BLaER1 treated with 17β-estradiol and CSF1 and Interleukin-3, amounts not matched to agents 10 nM and 100 nM (cell line): ENCODE results near the gene TOX2.

Experiments
- H3K27ac ChIP-seq, 11 experiments: shearing (Covaris generic); formaldehyde crosslinking; 2 replicates each; pipeline ENCODE4 v1.8.1; 2022
- H3K27me3 ChIP-seq, 11 experiments: shearing (Covaris generic); formaldehyde crosslinking; 2 replicates each; pipeline ENCODE4 v1.8.1; 2022
- H3K36me3 ChIP-seq, 11 experiments: shearing (Covaris generic); formaldehyde crosslinking; 2 replicates each; pipeline ENCODE4 v1.8.1; 2022
- H3K4me1 ChIP-seq, 10 experiments: shearing (Covaris generic); formaldehyde crosslinking; 2 replicates each; pipeline ENCODE4 v1.8.1; 2022
- H3K4me2 ChIP-seq, 11 experiments: shearing (Covaris generic); formaldehyde crosslinking; 2 replicates each; pipeline ENCODE4 v1.8.1; 2022
- H3K4me3 ChIP-seq, 10 experiments: shearing (Covaris generic); formaldehyde crosslinking; 2 replicates each; pipeline ENCODE4 v1.8.1; 2022
- H3K9ac ChIP-seq, 11 experiments: shearing (Covaris generic); formaldehyde crosslinking; 2 replicates each; pipeline ENCODE4 v1.8.1; 2022
- H3K9me3 ChIP-seq, 11 experiments: shearing (Covaris generic); formaldehyde crosslinking; replicated peaks in 1 of 11; 2 replicates each; pipeline ENCODE4 v1.8.1; 2022
- H4K20me1 ChIP-seq, 11 experiments: shearing (Covaris generic); formaldehyde crosslinking; 2 replicates each; pipeline ENCODE4 v1.8.1; 2022
- Cebpa-rat ChIP-seq, 11 experiments: shearing (Covaris generic); IDR thresholded peaks; 2 replicates each; pipeline ENCODE4 v1.8.1; 2022

TOX2 gene

DNA sequence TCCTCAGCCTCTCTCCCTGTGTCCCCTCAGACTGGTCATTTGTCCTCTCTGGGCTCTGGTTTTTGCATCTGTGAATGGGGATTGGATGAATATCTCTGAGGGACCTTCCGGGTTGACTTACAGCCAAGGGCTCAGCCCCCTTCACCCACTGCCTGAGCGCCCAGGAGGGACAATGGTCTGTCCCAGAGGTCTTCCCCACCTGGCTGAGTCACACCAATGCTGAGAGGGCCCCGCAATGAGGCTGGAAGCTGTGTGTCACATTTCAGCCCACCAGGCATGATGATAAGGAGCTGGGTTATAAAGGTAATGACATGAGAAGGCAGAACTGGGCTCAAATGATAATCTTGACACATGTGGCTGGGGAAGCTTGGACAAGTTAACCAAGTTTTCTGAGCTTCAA, 70.5 kb downstream of the TOX2 start:
- Histone ChIP-seq H3K4me3 (no peak overlapping the region), H3K36me3 (no peaks in the 10 kb centered on the region), H3K9me3 (peaks cover 0 to 10% (median 6%) of the 10 kb centered on the region in 11 experiments; a peak in 13 of 22 replicates), H3K9ac (no peak overlapping the region), H3K4me1 (peaks cover 0 to 24% (median 13%) of the 10 kb centered on the region in 10 experiments; a peak in 12 of 20 replicates), H4K20me1 (no peaks in the 10 kb centered on the region), H3K27me3 (no peaks in the 10 kb centered on the region), H3K4me2 (no peak overlapping the region), H3K27ac (no peak overlapping the region)
- no peak for TF ChIP-seq Cebpa-rat (IDR thresholded peaks at IDR 0.05)

DNA sequence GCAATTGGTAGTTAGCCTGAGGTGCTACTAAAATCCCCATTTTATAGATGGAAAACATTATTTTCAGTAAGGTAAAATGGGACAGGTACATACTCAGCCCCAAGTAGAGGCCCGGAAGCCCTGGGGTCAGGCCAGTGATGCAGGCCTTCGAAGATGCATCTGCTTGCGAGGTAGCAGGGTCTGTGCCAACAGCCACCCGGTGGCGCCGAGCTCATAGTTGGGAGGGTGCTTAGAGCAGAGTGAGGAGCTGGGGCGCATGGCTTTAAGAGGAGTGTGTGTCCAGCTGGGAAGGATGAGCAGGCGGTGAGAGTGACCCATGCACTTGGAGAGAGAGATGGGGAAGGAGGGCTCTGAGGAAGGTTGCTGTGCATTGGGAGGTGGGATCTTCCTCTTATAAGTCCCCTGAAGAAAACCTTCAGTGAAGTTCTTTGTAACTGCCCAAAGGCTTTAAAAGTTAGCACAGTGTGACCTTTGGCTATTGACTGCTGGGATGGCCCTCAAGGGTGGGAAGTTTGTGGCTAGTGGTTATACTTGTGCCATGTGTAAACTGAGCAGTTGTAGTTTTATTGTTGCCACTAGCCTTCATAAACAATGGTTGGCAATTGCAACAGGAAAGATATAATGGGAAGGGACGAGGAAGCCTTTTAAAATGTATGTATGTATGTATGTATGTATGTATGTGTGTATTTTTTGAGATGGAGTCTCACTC, 71.1 kb downstream of the TOX2 start:
- Histone ChIP-seq H3K4me3 (no peak overlapping the region), H3K27me3 (no peaks in the 10 kb centered on the region), H3K27ac (no peak overlapping the region), H3K36me3 (no peaks in the 10 kb centered on the region), H4K20me1 (no peaks in the 10 kb centered on the region), H3K4me2 (no peak overlapping the region), H3K9ac (no peak overlapping the region), H3K4me1 (peaks cover 0 to 24% (median 12%) of the 10 kb centered on the region in 10 experiments; a peak in 12 of 20 replicates), H3K9me3 (peaks cover 0 to 10% (median 6%) of the 10 kb centered on the region in 11 experiments; a peak in 13 of 22 replicates)
- no peak for TF ChIP-seq Cebpa-rat (IDR thresholded peaks at IDR 0.05)

DNA sequence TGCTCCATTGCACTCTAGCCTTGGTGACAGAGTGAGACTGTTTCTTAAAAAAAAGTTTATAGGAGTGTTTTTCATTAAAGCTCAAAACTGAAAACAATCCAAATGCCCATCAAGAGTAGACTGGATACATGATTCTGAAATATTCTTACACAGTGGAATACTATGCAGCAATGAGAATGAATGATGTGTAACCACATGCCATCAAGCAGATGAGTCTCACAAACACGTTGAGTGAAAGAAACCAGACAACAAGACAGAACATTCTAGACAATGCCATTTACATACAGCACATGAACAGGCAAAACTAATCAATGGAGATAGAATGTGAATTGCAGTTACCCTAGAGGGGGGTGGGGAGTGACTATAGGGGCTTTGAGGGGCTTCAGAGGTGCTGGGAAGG, 72.4 kb downstream of the TOX2 start:
- Histone ChIP-seq H3K27me3 (no peaks in the 10 kb centered on the region), H3K4me3 (no peak overlapping the region), H4K20me1 (no peaks in the 10 kb centered on the region), H3K27ac (no peak overlapping the region), H3K36me3 (no peaks in the 10 kb centered on the region), H3K9me3 (peaks cover 0 to 10% (median 6%) of the 10 kb centered on the region in 11 experiments; a peak in 13 of 22 replicates), H3K4me1 (peaks cover 0 to 15% (median 1%) of the 10 kb centered on the region in 10 experiments; a peak in 10 of 20 replicates), H3K9ac (no peak overlapping the region), H3K4me2 (no peak overlapping the region)
- no peak for TF ChIP-seq Cebpa-rat (IDR thresholded peaks at IDR 0.05)

DNA sequence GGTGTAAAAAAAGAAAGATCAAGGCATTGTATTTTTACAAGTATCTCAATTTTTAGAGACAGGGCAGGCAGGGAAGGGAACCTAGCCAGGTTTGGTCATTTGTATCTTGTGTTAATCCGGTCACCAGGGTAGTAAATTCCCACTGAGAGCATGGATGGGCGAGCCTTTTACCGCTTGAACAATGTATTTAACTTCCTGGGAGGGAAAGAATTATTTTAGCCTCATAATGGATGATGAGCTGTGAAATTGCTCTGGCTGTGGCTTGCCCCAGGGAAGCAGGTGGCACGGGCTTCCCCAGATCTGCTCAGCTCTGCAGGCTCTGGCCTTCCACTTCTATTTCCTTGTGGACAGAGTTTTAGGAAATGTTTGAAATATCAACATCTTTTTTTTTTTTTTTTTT, 72.9 kb downstream of the TOX2 start:
- no peak overlapping the region for H3K9ac ChIP-seq
- peaks cover 0 to 10% (median 6%) of the 10 kb centered on the region in 11 experiments; a peak in 13 of 22 replicates for H3K9me3 ChIP-seq
- H3K4me2 ChIP-seq: no peak overlapping the region
- H3K27ac ChIP-seq: no peak overlapping the region
- H4K20me1 ChIP-seq: no peaks in the 10 kb centered on the region
- H3K27me3 ChIP-seq: no peaks in the 10 kb centered on the region
- H3K36me3 ChIP-seq: no peaks in the 10 kb centered on the region
- H3K4me1 ChIP-seq: peaks cover 0 to 13% (median 0%) of the 10 kb centered on the region in 10 experiments; a peak in 3 of 20 replicates
- no peak overlapping the region for H3K4me3 ChIP-seq
- no peak for TF ChIP-seq Cebpa-rat (IDR thresholded peaks at IDR 0.05)

DNA sequence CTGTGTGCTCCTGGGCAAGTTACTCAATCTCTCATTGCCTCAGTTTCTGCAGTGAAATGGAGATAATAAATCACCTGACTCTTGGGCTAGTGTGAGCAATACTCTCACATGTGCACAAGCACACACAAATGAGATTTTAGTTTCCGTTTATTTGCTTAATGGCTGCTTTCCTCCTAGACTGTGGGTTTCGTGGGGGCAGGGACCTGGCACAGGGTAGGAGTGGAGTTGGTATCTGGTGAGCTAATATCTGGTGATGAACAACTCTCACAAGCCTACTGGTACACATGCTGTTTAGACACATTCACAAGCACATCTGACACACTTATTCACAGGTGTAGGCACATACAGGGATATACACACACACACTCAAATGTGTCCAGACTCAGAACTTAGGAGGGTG, 73.8 kb downstream of the TOX2 start:
- Histone ChIP-seq H3K4me3 (no peak overlapping the region), H3K9ac (no peak overlapping the region), H3K27me3 (no peaks in the 10 kb centered on the region), H3K36me3 (no peaks in the 10 kb centered on the region), H3K4me2 (no peak overlapping the region), H3K4me1 (peaks cover 0 to 9% (median 0%) of the 10 kb centered on the region in 10 experiments; a peak in 3 of 20 replicates), H3K9me3 (peaks cover 0 to 10% (median 6%) of the 10 kb centered on the region in 11 experiments; a peak in 13 of 22 replicates), H4K20me1 (no peaks in the 10 kb centered on the region), H3K27ac (no peak overlapping the region)
- no peak for TF ChIP-seq Cebpa-rat (IDR thresholded peaks at IDR 0.05)

DNA sequence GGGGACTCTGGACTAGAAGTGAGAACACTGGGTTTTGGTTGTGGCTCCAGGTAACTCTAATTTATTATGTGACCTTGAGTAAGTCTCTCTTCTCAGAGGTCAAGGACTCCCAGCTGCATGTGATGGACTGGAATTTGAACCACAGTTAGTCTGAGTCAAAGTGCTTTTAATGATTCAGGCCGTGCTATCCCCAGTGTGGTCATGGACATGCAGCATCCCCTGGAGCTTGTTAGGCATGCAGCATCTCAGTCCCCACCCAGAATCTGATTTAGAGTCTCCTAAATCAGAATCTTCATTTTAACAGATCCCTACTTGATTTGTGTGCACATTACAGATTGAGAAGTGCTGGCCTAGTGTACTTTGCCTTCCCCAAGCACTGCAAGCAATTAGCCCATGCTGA, 74.2 kb downstream of the TOX2 start:
- no peaks in the 10 kb centered on the region for H3K27me3 ChIP-seq
- H3K4me3 ChIP-seq: no peak overlapping the region
- no peak overlapping the region for H3K9ac ChIP-seq
- no peak for TF ChIP-seq Cebpa-rat (IDR thresholded peaks at IDR 0.05)
- H3K4me1 ChIP-seq: peaks cover 0 to 5% (median 0%) of the 10 kb centered on the region in 10 experiments; a peak in 3 of 20 replicates
- no peak overlapping the region for H3K27ac ChIP-seq
- no peaks in the 10 kb centered on the region for H3K36me3 ChIP-seq
- no peaks in the 10 kb centered on the region for H4K20me1 ChIP-seq
- peaks cover 0 to 10% (median 6%) of the 10 kb centered on the region in 11 experiments; a peak in 13 of 22 replicates for H3K9me3 ChIP-seq
- no peak overlapping the region for H3K4me2 ChIP-seq

DNA sequence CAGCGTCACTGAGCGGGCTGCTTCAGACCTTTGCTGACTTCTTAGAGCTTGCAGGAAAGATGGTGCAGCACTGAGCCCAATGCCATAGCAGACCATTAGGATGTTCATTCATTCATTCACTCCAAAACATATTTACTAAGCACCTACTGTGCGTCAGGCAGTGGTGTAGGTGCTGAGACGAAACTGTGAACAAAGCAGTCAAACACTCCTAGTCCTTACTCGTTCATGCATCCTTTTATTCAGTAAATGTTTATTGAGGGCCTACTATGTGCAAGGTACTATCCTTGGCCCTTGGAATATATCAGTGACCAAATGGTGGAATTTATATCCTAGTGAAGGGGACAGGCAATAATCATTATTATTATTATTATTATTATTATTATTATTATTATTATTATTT, 76.6 kb downstream of the TOX2 start:
- no peak for TF ChIP-seq Cebpa-rat (IDR thresholded peaks at IDR 0.05)
- H3K27ac ChIP-seq: no peak overlapping the region
- no peaks in the 10 kb centered on the region for H4K20me1 ChIP-seq
- peaks cover 0 to 3% (median 0%) of the 10 kb centered on the region in 10 experiments; a peak in 2 of 20 replicates for H3K4me1 ChIP-seq
- H3K36me3 ChIP-seq: no peaks in the 10 kb centered on the region
- H3K9me3 ChIP-seq: peaks cover 0 to 10% (median 6%) of the 10 kb centered on the region in 11 experiments; a peak in 13 of 22 replicates
- H3K9ac ChIP-seq: no peak overlapping the region
- no peak overlapping the region for H3K4me3 ChIP-seq
- no peaks in the 10 kb centered on the region for H3K27me3 ChIP-seq
- H3K4me2 ChIP-seq: no peak overlapping the region

DNA sequence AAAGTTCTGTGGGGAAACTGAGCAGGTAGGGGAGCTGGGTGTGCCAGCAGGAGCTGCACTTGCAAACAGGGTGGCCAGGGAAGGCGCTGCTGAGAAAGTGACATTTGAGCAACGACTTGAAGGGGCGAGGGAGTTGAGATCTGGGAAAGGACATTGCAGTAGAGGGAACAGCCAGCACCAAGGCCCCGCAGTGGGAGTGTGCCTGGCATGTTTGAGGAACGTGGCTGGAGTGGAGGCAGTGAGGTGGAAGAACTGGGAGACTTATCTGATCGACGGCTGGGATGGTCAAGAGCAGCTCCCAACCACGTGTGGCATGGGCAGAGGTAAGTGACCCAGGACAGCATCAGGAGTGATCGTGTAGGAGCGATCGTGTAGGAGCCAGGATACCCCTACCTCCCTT, 77.3 kb downstream of the TOX2 start:
- H4K20me1 ChIP-seq: no peaks in the 10 kb centered on the region
- H3K9ac ChIP-seq: no peak overlapping the region
- H3K4me2 ChIP-seq: no peak overlapping the region
- no peaks in the 10 kb centered on the region for H3K36me3 ChIP-seq
- H3K27me3 ChIP-seq: no peaks in the 10 kb centered on the region
- peaks cover 0 to 10% (median 6%) of the 10 kb centered on the region in 11 experiments; a peak in 13 of 22 replicates for H3K9me3 ChIP-seq
- H3K27ac ChIP-seq: no peak overlapping the region
- no peak overlapping the region for H3K4me3 ChIP-seq
- TF ChIP-seq Cebpa-rat (IDR thresholded peaks at IDR 0.05): no peak
- H3K4me1 ChIP-seq: peaks cover 0 to 8% (median 0%) of the 10 kb centered on the region in 10 experiments; a peak in 2 of 20 replicates

DNA sequence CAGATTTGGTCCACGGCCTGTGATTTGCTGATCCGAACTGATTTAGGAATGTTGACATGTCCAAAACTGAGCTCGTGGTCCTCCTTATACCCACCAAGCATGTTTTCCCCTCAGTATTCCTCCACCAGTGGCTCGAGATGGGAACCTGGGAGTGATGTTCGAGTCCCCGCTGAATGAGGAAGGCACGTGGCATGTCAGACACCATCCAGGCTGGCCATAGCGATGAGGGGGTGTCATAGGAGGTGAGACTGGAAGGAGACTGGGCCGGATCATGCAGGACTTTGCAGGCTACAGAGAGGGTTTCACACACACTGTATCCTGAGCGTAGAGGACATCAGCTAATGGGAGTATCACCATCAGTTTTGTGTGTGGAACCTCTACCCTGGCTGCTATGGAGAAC, 78.2 kb downstream of the TOX2 start:
- peaks cover 0 to 10% (median 6%) of the 10 kb centered on the region in 11 experiments; a peak in 13 of 22 replicates for H3K9me3 ChIP-seq
- no peak overlapping the region for H3K4me3 ChIP-seq
- no peak overlapping the region for H3K9ac ChIP-seq
- no peaks in the 10 kb centered on the region for H4K20me1 ChIP-seq
- no peak for TF ChIP-seq Cebpa-rat (IDR thresholded peaks at IDR 0.05)
- no peaks in the 10 kb centered on the region for H3K27me3 ChIP-seq
- H3K27ac ChIP-seq: no peak overlapping the region
- H3K36me3 ChIP-seq: no peaks in the 10 kb centered on the region
- H3K4me2 ChIP-seq: no peak overlapping the region
- peaks cover 0 to 8% (median 0%) of the 10 kb centered on the region in 10 experiments; a peak in 2 of 20 replicates for H3K4me1 ChIP-seq
